ENCODE results near the gene PAIP1.
"Not testable (repeated sequence)": the region's sequence is repeated elsewhere in the genome, so short reads cannot be mapped to it uniquely, and the experiment has no call there.

PAIP1 gene

GRCh38 chr5:43601454-43602260 lies 44.8 kb upstream of the PAIP1 start:
- peak overlapping the region; percentile 96 for H3K4me3 ChIP-seq (ENCODE audit: low read depth, low read length)
- TF ChIP-seq CTCF (IDR thresholded peaks at IDR 0.05; ENCODE audit: insufficient read depth, low read depth, low read length, missing control alignments), result no peak
- DNase-seq (ENCODE audit: low read depth), result peak; percentile 69

GRCh38 chr5:43598927-43599326 lies 42.0 kb upstream of the PAIP1 start:
- H3K4me3 ChIP-seq (ENCODE audit: low read depth, low read length); DNase-seq (ENCODE audit: low read depth): not testable (repeated sequence)

GRCh38 chr5:43592363-43592762 lies 35.5 kb upstream of the PAIP1 start:
- DNase-seq (ENCODE audit: low read depth), result no peak
- no peak for TF ChIP-seq CTCF (IDR thresholded peaks at IDR 0.05; ENCODE audit: insufficient read depth, low read depth, low read length, missing control alignments)
- no peak overlapping the region for H3K4me3 ChIP-seq (ENCODE audit: low read depth, low read length)

- H3K4me3 ChIP-seq (ENCODE audit: low read depth, low read length), result no peak overlapping the region
- TF ChIP-seq CTCF (IDR thresholded peaks at IDR 0.05; ENCODE audit: insufficient read depth, low read depth, low read length, missing control alignments), result no peak
- DNase-seq (ENCODE audit: low read depth), result no peak
Measured at GRCh38 chr5:43590700-43591099, 33.8 kb upstream of the PAIP1 start.

- no peak overlapping the region for H3K4me3 ChIP-seq (ENCODE audit: low read depth, low read length)
- no peak for TF ChIP-seq CTCF (IDR thresholded peaks at IDR 0.05; ENCODE audit: insufficient read depth, low read depth, low read length, missing control alignments)
- no peak for DNase-seq (ENCODE audit: low read depth)
Measured at GRCh38 chr5:43589310-43589709, 32.4 kb upstream of the PAIP1 start.

- no peak overlapping the region for H3K4me3 ChIP-seq (ENCODE audit: low read depth, low read length)
- no peak for TF ChIP-seq CTCF (IDR thresholded peaks at IDR 0.05; ENCODE audit: insufficient read depth, low read depth, low read length, missing control alignments)
- no peak for DNase-seq (ENCODE audit: low read depth)
Measured at GRCh38 chr5:43588842-43589241, 32.0 kb upstream of the PAIP1 start.

GRCh38 chr5:43584166-43584699 lies 27.4 kb upstream of the PAIP1 start:
- DNase-seq (ENCODE audit: low read depth), result no peak
- TF ChIP-seq CTCF (IDR thresholded peaks at IDR 0.05; ENCODE audit: insufficient read depth, low read depth, low read length, missing control alignments), result no peak

More at GRCh38 chr5:43584166-43584699, 27.4 kb upstream of the PAIP1 start:
- H3K4me3 ChIP-seq (ENCODE audit: low read depth, low read length), result no peak overlapping the region
